Measurements from ENCODE around the gene PARVA.

The PARVA gene

GRCh38 chr11:12403122-12403996 lies 26.0 kb downstream of the PARVA start:
- no peak for DNase-seq (ENCODE audit: low read depth, low spot score)

GRCh38 chr11:12403997-12404350 lies 26.6 kb downstream of the PARVA start:
- no peak for DNase-seq (ENCODE audit: low read depth, low spot score)

GRCh38 chr11:12404436-12404835 lies 27.1 kb downstream of the PARVA start:
- no peak for DNase-seq (ENCODE audit: low read depth, low spot score)

- no peak for DNase-seq (ENCODE audit: low read depth, low spot score)
These were observed 30.9 kb downstream of the PARVA start for GRCh38 chr11:12408156-12408770.

GRCh38 chr11:12409621-12410005 lies 32.2 kb downstream of the PARVA start:
- DNase-seq (ENCODE audit: low read depth, low spot score), result no peak

- no peak for DNase-seq (ENCODE audit: low read depth, low spot score)
These were observed 32.8 kb downstream of the PARVA start for GRCh38 chr11:12410006-12410728.

GRCh38 chr11:12411393-12411792 lies 34.0 kb downstream of the PARVA start:
- no peak for DNase-seq (ENCODE audit: low read depth, low spot score)

- DNase-seq (ENCODE audit: low read depth, low spot score), result no peak
These were observed 34.7 kb downstream of the PARVA start for GRCh38 chr11:12411806-12412727.

- DNase-seq (ENCODE audit: low read depth, low spot score), result no peak
These were observed 36.0 kb downstream of the PARVA start for GRCh38 chr11:12413141-12414052.

- DNase-seq (ENCODE audit: low read depth, low spot score), result no peak
These were observed 37.2 kb downstream of the PARVA start for GRCh38 chr11:12414611-12415010.

- DNase-seq (ENCODE audit: low read depth, low spot score), result no peak
These were observed 38.1 kb downstream of the PARVA start for GRCh38 chr11:12415342-12415966.

- no peak for DNase-seq (ENCODE audit: low read depth, low spot score)
These were observed 39.2 kb downstream of the PARVA start for GRCh38 chr11:12416552-12416951.

GRCh38 chr11:12417691-12418611 lies 40.6 kb downstream of the PARVA start:
- DNase-seq (ENCODE audit: low read depth, low spot score), result no peak

- no peak for DNase-seq (ENCODE audit: low read depth, low spot score)
These were observed 42.7 kb downstream of the PARVA start for GRCh38 chr11:12420040-12420439.

- DNase-seq (ENCODE audit: low read depth, low spot score), result no peak
These were observed 43.3 kb downstream of the PARVA start for GRCh38 chr11:12420706-12421105.

- DNase-seq (ENCODE audit: low read depth, low spot score), result no peak
These were observed 44.0 kb downstream of the PARVA start for GRCh38 chr11:12421386-12421785.

- no peak for DNase-seq (ENCODE audit: low read depth, low spot score)
These were observed 48.8 kb downstream of the PARVA start for GRCh38 chr11:12426176-12426575.

GRCh38 chr11:12429155-12429554 lies 51.8 kb downstream of the PARVA start:
- DNase-seq (ENCODE audit: low read depth, low spot score), result no peak

- no peak for DNase-seq (ENCODE audit: low read depth, low spot score)
These were observed 53.0 kb downstream of the PARVA start for GRCh38 chr11:12430351-12430750.
